BLaER1 treated with 17β-estradiol and CSF1 and Interleukin-3, amounts not matched to agents 10 nM and 100 nM (cell line): ENCODE measurements around the gene NAPSA.

Source experiments
- H3K27ac ChIP-seq, 11 experiments: shearing (Covaris generic); formaldehyde crosslinking; 2 replicates each; pipeline ENCODE4 v1.8.1; 2022
- H3K27me3 ChIP-seq, 11 experiments: shearing (Covaris generic); formaldehyde crosslinking; 2 replicates each; pipeline ENCODE4 v1.8.1; 2022
- H3K36me3 ChIP-seq, 11 experiments: shearing (Covaris generic); formaldehyde crosslinking; 2 replicates each; pipeline ENCODE4 v1.8.1; 2022
- H3K4me1 ChIP-seq, 10 experiments: shearing (Covaris generic); formaldehyde crosslinking; 2 replicates each; pipeline ENCODE4 v1.8.1; 2022
- H3K4me2 ChIP-seq, 11 experiments: shearing (Covaris generic); formaldehyde crosslinking; 2 replicates each; pipeline ENCODE4 v1.8.1; 2022
- H3K4me3 ChIP-seq, 10 experiments: shearing (Covaris generic); formaldehyde crosslinking; 2 replicates each; pipeline ENCODE4 v1.8.1; 2022
- H3K9ac ChIP-seq, 11 experiments: shearing (Covaris generic); formaldehyde crosslinking; 2 replicates each; pipeline ENCODE4 v1.8.1; 2022
- H3K9me3 ChIP-seq, 11 experiments: shearing (Covaris generic); formaldehyde crosslinking; replicated peaks in 1 of 11; 2 replicates each; pipeline ENCODE4 v1.8.1; 2022
- H4K20me1 ChIP-seq, 11 experiments: shearing (Covaris generic); formaldehyde crosslinking; 2 replicates each; pipeline ENCODE4 v1.8.1; 2022
- Cebpa-rat ChIP-seq, 11 experiments: shearing (Covaris generic); IDR thresholded peaks; 2 replicates each; pipeline ENCODE4 v1.8.1; 2022

NAPSA gene

DNA sequence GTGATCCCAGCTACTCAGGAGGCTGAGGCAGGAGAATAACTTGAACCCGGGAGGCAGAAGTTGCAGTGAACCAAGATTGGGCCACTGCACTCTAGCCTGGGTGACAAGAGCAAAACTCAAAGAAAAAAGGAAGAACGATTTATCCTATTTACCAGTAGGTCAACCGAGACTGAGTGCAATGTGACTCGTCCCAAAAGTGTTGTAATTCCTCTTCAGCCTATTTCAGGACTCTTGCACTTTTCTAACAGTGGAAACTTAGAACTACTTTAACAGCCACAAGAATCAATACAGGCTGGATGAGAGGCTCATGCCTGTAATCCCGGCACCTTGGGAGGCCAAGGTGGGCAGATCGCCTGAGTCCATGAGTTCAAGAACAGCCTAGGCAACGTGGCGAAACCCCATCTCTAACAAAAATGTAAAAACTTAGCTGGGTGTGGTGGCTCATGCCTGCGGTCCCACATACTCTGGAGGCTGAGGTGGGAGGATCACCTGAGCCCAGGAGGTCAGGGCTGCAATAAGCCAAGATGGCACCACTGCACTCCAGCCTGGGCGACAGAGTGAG lies 6.6 kb upstream of the NAPSA start:
- Histone ChIP-seq H3K27me3 (no peaks in the 10 kb centered on the region), H3K36me3 (no peaks in the 10 kb centered on the region), H3K9me3 (no peaks in the 10 kb centered on the region), H4K20me1 (peaks cover 0 to 2% (median 1%) of the 10 kb centered on the region in 11 experiments; a peak in 9 of 22 replicates), H3K4me2 (peak overlapping the region; percentile 7 to 92 (median 75); a peak in 20 of 22 replicates), H3K9ac (peak overlapping the region in 8 of 11 experiments; percentile 21 to 65 (median 48); a peak in 11 of 22 replicates), H3K4me3 (peak overlapping the region in 2 of 10 experiments; percentile 4 to 26; a peak in 2 of 20 replicates), H3K27ac (peak overlapping the region; percentile 20 to 98 (median 68); a peak in 20 of 22 replicates), H3K4me1 (peaks cover 59 to 87% (median 78%) of the 10 kb centered on the region in 10 experiments)
- TF ChIP-seq Cebpa-rat (IDR thresholded peaks at IDR 0.05): peak in 5 of 11 experiments; percentile 26 to 65 (median 32); a peak in 5 of 22 replicates

DNA sequence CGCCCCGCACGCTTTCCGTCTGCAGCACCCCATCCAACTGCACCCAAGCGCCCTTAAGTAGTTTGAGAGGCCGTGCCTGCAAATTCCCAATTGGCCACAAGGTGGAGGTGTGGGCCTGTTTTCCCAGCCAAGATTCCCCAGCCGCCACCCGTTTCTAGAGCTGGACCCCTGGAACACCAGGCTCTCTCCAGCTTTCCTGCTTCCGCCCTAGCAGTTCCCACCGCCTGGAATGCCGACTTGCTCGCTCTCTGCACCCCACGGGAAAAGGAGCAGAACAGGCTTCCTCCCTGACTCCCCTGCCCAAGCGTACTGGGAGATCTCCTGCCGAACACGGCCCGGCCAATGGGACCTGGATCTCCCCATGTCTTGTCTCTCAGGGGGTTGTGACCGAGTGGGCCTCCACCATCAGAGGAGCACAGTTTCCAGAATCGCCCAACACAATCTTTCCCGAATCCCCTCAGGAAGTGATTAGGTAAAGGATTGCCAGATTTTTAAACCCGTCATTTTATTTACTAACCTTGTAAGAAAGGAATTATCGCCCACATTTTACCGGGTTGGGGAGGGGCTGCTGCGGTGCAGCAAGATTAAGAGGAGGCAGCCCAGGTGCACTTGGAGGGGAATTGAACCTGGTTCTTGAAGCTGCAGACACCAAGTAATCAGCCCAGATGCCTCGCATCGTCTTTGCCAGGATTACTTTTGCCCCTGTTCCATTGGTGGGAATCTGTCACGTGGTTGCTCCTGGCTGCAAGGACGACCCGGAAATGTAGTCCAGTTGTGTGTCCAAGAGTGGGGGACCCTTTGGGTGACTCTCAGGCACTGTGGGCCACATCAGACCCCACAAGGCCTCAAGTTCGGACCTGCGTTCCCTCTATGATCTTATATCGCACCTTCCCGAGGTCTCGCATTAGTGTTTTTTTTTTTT lies 3.5 kb upstream of the NAPSA start:
- Histone ChIP-seq H3K27me3 (no peaks in the 10 kb centered on the region), H3K9me3 (peaks cover 0 to 25% (median 16%) of the 10 kb centered on the region in 11 experiments; a peak in 18 of 22 replicates), H3K36me3 (no peaks in the 10 kb centered on the region; a peak in 1 of 22 replicates), H3K27ac (peak overlapping the region; percentile 54 to 94 (median 86); a peak in 21 of 22 replicates), H3K4me2 (peak overlapping the region; percentile 78 to 99 (median 94)), H3K9ac (peak overlapping the region; percentile 75 to 85 (median 79)), H3K4me3 (peak overlapping the region; percentile 67 to 76 (median 72)), H3K4me1 (peaks cover 50 to 94% (median 81%) of the 10 kb centered on the region in 10 experiments), H4K20me1 (no peaks in the 10 kb centered on the region)
- no peak for TF ChIP-seq Cebpa-rat (IDR thresholded peaks at IDR 0.05)

DNA sequence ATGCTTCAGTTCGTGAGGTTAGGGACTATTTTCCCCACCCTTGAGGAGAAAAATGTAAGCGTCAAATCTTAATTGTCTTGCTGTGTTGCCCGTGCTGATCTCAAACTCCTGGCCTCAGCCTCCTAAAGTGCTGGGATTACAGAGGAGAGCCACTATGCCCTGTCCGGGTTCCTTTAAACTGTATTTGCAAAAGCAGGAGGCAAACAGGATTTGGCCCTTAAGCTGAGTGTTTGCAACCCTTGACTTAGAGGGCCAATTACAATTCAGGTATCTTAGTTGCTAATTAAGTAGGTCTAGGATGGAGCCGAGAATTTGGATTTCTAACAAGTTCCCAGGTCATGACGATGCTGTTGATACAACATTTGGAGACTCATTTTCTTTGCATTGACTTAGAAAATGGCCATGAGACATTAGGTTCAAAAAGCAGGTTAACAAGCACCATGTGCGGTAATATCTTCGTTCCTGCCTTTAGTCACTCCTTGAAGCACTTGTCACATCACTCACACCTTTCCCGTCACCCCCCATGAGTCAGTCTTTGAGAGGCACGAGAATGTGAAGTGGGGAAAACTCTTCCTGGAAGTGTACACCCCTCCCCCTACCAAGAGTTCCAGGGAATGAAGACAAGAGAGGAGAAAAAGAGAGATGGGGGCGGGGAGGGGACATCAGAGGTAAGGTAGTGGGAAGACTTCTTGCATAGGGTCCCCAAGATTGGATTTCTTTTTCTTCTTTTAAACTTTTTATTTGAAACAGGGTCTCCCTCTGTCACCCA lies 2.6 kb downstream of the NAPSA start:
- TF ChIP-seq Cebpa-rat (IDR thresholded peaks at IDR 0.05): no peak
- Histone ChIP-seq H3K9me3 (peaks cover 0 to 62% (median 35%) of the 10 kb centered on the region in 11 experiments; a peak in 18 of 22 replicates), H3K27me3 (no peaks in the 10 kb centered on the region), H3K27ac (peak overlapping the region in 8 of 11 experiments; percentile 78 to 94 (median 88); a peak in 17 of 22 replicates), H3K36me3 (peaks cover 0 to 4% (median 0%) of the 10 kb centered on the region in 11 experiments; a peak in 3 of 22 replicates), H4K20me1 (no peaks in the 10 kb centered on the region), H3K4me3 (peak overlapping the region in 1 of 10 experiments; percentile 10; a peak in 2 of 20 replicates), H3K4me2 (peak overlapping the region in 9 of 11 experiments; percentile 9 to 64 (median 47); a peak in 14 of 22 replicates), H3K9ac (peak overlapping the region in 1 of 11 experiments; percentile 64; a peak in 1 of 22 replicates), H3K4me1 (peaks cover 34 to 100% (median 80%) of the 10 kb centered on the region in 10 experiments)

DNA sequence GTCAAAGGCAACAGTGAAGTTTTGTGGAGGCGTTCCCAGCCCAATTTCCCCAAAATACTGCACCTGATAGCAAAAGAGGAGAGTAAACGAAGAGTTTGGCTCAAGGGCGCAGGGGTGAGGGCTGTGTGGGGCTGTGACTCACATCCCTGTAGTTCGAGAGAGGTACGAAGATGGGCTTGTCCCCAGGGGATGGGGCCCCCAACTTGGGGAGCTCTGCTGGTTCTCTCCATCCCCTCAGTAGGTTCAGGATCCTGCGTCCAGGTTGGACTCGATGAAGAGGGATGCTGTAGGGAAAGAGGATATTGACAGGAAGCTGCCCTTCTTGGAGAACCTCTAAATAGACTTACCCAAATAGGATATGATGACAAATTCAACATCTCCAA lies 3.4 kb downstream of the NAPSA start:
- no peaks in the 10 kb centered on the region for H3K27me3 ChIP-seq
- no peak overlapping the region for H3K4me3 ChIP-seq
- no peak overlapping the region for H3K9ac ChIP-seq
- peaks cover 28 to 99% (median 79%) of the 10 kb centered on the region in 10 experiments for H3K4me1 ChIP-seq
- peaks cover 0 to 4% (median 0%) of the 10 kb centered on the region in 11 experiments; a peak in 3 of 22 replicates for H3K36me3 ChIP-seq
- no peak for TF ChIP-seq Cebpa-rat (IDR thresholded peaks at IDR 0.05)
- peak overlapping the region in 8 of 11 experiments; percentile 28 to 94 (median 87); a peak in 12 of 22 replicates for H3K27ac ChIP-seq
- no peaks in the 10 kb centered on the region for H4K20me1 ChIP-seq
- peak overlapping the region in 10 of 11 experiments; percentile 1 to 64 (median 46); a peak in 14 of 22 replicates for H3K4me2 ChIP-seq
- peaks cover 0 to 62% (median 35%) of the 10 kb centered on the region in 11 experiments; a peak in 18 of 22 replicates for H3K9me3 ChIP-seq

DNA sequence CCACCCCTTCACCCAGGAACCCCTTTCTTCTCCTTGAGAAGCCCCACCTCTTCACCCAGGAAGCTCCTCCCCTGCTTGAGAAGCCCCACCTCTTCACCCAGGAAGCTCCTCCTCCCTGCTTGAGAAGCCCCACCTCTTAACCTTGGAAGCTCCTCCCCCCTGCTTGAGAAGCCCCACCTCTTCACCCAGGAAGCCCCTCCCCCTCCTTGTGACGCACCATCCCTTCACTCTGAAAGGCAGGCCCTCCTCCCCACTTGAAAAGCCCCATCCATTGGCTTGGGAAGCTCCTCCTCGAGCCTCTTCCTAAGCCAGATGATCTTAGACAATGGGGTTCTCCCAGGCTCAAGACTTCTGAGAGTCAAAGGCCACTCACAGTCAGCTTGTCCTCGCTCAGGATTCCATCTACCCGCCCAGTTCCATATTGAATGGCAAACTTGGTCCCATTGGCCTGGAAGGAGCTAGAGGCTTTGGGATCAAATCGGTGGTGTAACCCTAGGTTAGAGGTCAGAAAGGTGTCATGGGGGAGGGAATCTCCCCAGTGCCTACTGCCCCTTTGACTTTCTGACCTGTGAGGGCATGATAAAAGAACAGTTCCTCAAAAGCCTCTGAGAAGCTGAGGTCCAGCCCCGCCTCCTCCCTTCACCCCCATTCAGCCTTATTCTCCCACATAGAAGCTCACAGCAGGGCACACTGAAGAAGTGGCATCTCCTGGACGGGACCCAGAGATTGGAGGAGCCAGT lies 4.0 kb downstream of the NAPSA start:
- H3K9ac ChIP-seq: no peak overlapping the region; a peak in 1 of 22 replicates
- peaks cover 28 to 99% (median 76%) of the 10 kb centered on the region in 10 experiments for H3K4me1 ChIP-seq
- H3K4me2 ChIP-seq: peak overlapping the region; percentile 1 to 64 (median 45); a peak in 16 of 22 replicates
- peak overlapping the region in 8 of 11 experiments; percentile 27 to 94 (median 83); a peak in 12 of 22 replicates for H3K27ac ChIP-seq
- no peaks in the 10 kb centered on the region for H4K20me1 ChIP-seq
- peaks cover 0 to 62% (median 35%) of the 10 kb centered on the region in 11 experiments; a peak in 18 of 22 replicates for H3K9me3 ChIP-seq
- H3K27me3 ChIP-seq: no peaks in the 10 kb centered on the region
- H3K4me3 ChIP-seq: no peak overlapping the region
- no peak for TF ChIP-seq Cebpa-rat (IDR thresholded peaks at IDR 0.05)
- H3K36me3 ChIP-seq: peaks cover 0 to 4% (median 0%) of the 10 kb centered on the region in 11 experiments; a peak in 3 of 22 replicates

DNA sequence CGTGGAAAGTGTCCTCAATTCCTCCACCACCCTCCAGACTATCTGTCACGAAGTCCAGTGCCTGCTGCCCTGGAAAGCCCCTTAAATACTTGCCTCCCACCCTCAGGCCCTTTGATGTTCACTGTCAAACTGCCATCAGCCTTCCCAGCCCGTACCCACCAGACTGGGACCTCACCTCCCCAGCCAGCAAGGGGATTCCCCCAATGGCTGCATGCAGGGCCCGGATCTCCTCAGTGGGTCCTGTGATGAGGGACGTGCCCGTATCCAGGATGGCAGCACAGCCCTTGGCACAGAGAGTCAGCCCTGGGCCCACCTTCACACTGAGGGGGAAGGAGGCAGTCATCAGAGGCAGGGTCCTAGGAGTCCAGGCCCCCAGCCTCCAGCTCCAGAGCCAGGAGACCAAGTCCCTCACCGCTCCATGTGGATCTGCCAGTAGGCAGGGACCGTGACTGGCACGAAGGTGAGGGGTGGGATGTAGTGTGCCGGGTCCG lies 6.1 kb downstream of the NAPSA start:
- Histone ChIP-seq H3K27ac (peak overlapping the region in 4 of 11 experiments; percentile 14 to 58 (median 34); a peak in 5 of 22 replicates), H3K27me3 (no peaks in the 10 kb centered on the region), H3K4me1 (peaks cover 20 to 80% (median 60%) of the 10 kb centered on the region in 10 experiments), H3K4me2 (peak overlapping the region in 10 of 11 experiments; percentile 16 to 86 (median 47); a peak in 18 of 22 replicates), H3K36me3 (peaks cover 0 to 4% (median 0%) of the 10 kb centered on the region in 11 experiments; a peak in 2 of 22 replicates), H3K9me3 (peaks cover 0 to 42% (median 24%) of the 10 kb centered on the region in 11 experiments; a peak in 18 of 22 replicates), H3K4me3 (no peak overlapping the region), H3K9ac (no peak overlapping the region), H4K20me1 (no peaks in the 10 kb centered on the region)
- no peak for TF ChIP-seq Cebpa-rat (IDR thresholded peaks at IDR 0.05)
